ENCODE results near the gene CPE.
A peak's percentile ranks its signal among the peaks of the same experiment; 100 is the strongest.
"Not testable (repeated sequence)": the region's sequence is repeated elsewhere in the genome, so short reads cannot be mapped to it uniquely, and the experiment has no call there.

The CPE gene

GRCh38 chr4:165462009-165462408 lies 83.2 kb downstream of the CPE start:
- DNase-seq (ENCODE audit: low spot score): no peak

- no peak for DNase-seq (ENCODE audit: low spot score)
These were observed 85.6 kb downstream of the CPE start for GRCh38 chr4:165464376-165464775.

DNA sequence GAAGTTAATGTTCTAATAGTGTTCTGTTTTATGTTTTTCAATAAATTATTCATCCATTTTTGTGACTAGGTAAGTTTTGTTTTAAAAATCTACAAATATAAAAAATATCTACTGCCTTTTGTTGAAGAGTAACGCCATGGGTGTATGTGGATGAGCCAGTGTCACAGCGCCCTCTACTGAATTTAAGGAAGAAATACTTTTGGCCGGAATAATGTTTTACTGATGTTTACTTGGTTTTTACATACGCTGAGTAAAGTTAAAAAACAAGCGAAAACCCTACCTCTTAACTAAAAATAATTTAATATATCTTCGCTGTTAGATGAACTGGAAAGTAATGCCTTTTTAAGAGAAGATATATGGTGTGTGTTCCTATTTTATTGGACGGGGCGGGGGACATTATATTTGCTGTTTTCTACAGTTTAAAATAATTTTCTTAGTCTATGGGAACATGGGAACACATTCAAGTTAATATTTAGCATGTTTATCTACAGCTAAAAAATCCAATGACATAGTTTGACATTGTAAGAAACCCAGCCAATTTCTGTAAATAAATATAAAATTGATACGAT lies 86.1 kb downstream of the CPE start:
- DNase-seq (ENCODE audit: low spot score): peak; percentile 25

DNA sequence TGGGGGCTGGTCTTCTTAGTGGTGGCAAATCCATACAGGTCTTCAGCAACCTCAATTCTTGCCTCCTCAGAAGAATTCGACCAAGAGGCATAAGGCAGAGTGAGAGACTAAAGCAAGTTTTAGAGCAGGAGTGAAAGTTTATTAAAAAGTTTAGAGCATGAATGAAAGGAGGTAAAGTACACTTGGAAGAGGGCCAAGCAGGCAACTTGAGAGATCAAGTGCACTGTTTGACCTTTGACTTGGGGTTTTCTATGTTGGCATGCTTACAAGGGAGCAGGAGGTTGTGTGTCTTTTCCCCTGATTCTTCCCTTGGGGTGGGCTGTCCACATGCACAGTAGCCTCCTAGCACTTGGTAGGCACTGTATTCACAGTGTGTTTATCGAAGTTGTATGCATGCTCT lies 91.2 kb downstream of the CPE start:
- no peak for DNase-seq (ENCODE audit: low spot score)

- no peak for DNase-seq (ENCODE audit: low spot score)
These were observed 94.3 kb downstream of the CPE start for GRCh38 chr4:165472943-165473676.

GRCh38 chr4:165474784-165475705 lies 96.2 kb downstream of the CPE start:
- DNase-seq (ENCODE audit: low spot score): no peak

GRCh38 chr4:165475706-165476070 lies 96.9 kb downstream of the CPE start:
- no peak for DNase-seq (ENCODE audit: low spot score)

- DNase-seq (ENCODE audit: low spot score): no peak
These were observed 97.6 kb downstream of the CPE start for GRCh38 chr4:165476214-165477098.

DNA sequence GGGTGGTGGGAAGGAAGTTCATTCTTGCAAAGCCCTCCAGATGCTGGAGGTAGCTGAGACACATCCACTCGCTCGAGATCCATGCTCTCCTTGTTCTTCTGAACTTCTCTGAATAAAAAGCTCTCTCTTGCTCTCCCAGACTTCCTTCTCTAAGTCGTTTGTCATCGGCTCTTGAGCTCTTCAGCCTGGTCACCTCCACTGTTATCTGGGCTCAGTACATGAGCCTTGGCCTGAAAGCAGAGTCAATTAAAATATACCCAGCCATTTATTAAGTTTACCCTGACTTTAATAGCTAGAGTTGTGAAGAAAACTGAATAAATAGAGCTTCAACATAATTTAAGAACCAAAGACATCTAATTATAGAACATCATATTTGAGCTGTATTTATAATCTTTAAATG lies 99.0 kb downstream of the CPE start:
- no peak for DNase-seq (ENCODE audit: low spot score)

- no peak for DNase-seq (ENCODE audit: low spot score)
These were observed 99.5 kb downstream of the CPE start for GRCh38 chr4:165478260-165478659.

DNA sequence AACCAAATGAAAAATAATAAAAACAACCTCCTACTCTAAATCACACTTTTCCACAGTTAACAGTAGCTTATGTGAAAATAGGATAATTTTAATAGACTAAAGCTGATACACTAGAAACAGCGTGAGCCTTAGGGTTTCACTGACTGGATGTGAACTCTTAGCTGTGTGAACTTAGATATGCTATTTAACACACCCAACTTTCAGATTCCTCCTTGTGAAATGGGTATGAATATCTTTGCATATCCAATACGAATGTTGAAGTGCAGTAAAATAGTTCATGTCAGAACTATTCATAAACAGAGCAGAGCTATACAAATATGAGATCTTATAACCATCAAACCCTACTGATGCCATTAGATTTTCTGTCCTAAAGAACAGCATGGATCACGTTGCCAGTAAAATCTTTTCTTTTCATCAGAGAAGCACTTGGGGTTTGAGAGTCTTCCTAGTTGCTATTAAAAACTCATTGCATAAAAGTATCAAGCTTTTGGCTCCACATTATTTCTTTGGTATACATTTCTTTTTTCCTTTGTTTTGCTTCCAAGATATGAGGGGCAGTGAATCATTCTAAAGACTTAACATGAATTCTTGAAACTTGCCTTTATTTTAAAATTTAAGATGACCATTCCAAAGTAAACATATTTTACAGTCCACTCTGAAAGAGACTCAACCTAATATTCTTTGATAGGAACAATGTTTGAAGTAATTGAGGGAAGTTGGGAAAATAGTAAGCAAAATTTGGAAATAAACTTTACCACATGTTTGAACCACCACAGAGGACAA lies 102.4 kb downstream of the CPE start:
- no peak for DNase-seq (ENCODE audit: low spot score)

- DNase-seq (ENCODE audit: low spot score): no peak
These were observed 111.0 kb downstream of the CPE start for GRCh38 chr4:165489786-165490185.

DNA sequence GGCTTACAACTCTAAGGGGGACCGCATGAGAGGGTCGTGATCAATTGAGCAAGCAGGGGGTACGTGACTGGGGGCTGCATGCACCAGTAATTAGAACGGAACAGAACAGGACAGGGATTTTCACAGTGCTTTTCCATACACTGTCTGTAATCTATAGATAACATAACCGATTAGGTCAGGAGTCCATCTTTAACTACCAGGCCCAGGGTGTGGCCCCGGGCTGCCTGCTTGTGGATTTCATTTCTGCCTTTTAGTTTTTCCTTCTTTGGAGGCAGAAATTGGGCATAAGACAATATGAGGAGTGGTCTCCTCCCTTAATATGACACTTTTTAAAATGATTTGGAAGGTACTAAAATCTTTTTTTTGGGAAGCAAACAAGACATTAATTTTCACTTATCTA lies 113.8 kb downstream of the CPE start:
- DNase-seq (ENCODE audit: low spot score): not testable (repeated sequence)

DNA sequence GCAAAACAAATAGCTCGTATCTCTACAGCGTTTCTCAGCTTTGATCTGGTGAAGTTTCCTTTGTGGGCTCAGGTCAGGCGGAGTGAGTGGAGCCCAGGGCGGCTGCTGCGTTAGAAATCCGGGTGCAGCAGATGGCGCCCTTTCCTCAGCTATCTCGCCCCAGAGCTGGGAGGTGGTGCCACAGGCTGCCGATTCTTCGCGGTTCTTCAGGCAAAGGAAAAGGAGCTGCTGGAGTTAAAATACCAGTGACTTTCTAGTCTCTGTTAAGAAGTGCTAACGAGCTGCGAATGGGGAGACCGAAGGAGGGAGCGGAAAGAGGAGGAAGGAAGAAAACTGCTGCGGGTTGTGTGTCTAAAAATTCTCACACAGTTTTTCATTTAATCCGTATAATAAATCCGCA lies 114.6 kb downstream of the CPE start:
- DNase-seq (ENCODE audit: low spot score): peak; percentile 32

- no peak for DNase-seq (ENCODE audit: low spot score)
These were observed 124.4 kb downstream of the CPE start for GRCh38 chr4:165502916-165503907.

- DNase-seq (ENCODE audit: low spot score): peak; percentile 2
These were observed 125.4 kb downstream of the CPE start for GRCh38 chr4:165504184-165504583.

- DNase-seq (ENCODE audit: low spot score): no peak
These were observed 127.4 kb downstream of the CPE start for GRCh38 chr4:165505958-165506837.

DNA sequence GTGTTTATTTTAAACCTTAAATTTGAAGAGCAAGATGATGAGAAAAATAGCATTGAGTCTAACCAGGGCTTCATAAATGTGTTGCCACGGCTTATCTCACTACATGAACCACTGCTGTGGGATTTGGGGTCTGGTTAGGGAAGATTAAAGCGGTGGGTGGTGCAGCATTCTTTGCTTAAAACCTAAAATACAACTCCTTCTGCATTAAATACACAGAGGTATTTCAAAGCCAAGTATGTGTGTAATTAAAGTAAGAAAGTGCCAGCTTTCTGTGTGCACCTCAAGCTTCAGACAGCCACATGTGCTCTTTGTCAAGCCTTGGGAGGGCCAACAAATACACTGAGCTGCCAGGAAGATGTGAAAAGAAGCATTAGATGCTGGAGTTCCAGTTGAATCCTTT lies 128.0 kb downstream of the CPE start:
- no peak for DNase-seq (ENCODE audit: low spot score)
